Measurements from ENCODE around the gene DAD1. TPM values are rescaled to one million over a fixed set of nuclear protein-coding genes. Genes with fewer than 3 reads are reported as not detected.

DAD1 gene
- total RNA-seq, 1 experiment from 2014 or later = 155 TPM

- Histone ChIP-seq H3K4me2 (no peak overlapping the region), H4K20me1 (ENCODE audit: insufficient read depth) (no peaks in the 10 kb centered on the region), H3K9me2 (ENCODE audit: insufficient read depth) (no peaks in the 10 kb centered on the region), H3K9me3 (ENCODE audit: insufficient read depth, low read depth) (no peaks in the 10 kb centered on the region), H3K27me3 (ENCODE audit: insufficient read depth, low read depth) (no peaks in the 10 kb centered on the region), H3K4me1 (replicated peaks; ENCODE audit: insufficient read depth) (no peaks in the 10 kb centered on the region), H3K36me3 (ENCODE audit: low read depth) (no peaks in the 10 kb centered on the region), H3K79me2 (ENCODE audit: low read depth) (no peaks in the 10 kb centered on the region), H3K27ac (no peak overlapping the region), H2AFZ (no peak overlapping the region), H3F3A (ENCODE audit: insufficient read depth, low read depth) (no peaks in the 10 kb centered on the region), H3K4me3 (no peak overlapping the region)
- no peak for DNase-seq
- ChIA-PET CTCF (no interaction called here), POLR2A (ENCODE audit: unreplicated experiment) (no interaction called here)
- TF ChIP-seq EZH2 (IDR thresholded peaks at IDR 0.05; ENCODE audit: low read depth) = no peak
- TF ChIP-seq CTCF (conservative IDR thresholded peaks at IDR 0.05) = no peak
- no TSS peak for BruUV-seq (replicated peaks)
- intact Hi-C loops (cut with micrococcal nuclease; ENCODE audit: unreplicated experiment) = no loop called here
Measured at GRCh38 chr14:22515929-22516328, 73.1 kb downstream of the DAD1 start.

Other genes with a start within 250 kb of the DAD1 start
- 62.1 and 83.2 TPM in 2 replicates for gene ABHD4, start 9.1 kb upstream of the DAD1 start, total RNA-seq (2021)
- 0.11 TPM in 1 of 2 replicates, not detected in the other for gene OR6J1, start 55.1 kb upstream of the DAD1 start, total RNA-seq (2021)
- 65.2 and 70.9 TPM in 2 replicates for gene OXA1L, start 177.5 kb upstream of the DAD1 start, total RNA-seq (2021)
- 4.7 and 5.9 TPM in 2 replicates for gene SLC7A7, start 226.2 kb upstream of the DAD1 start, total RNA-seq (2021)
- 76.7 and 84.8 TPM in 2 replicates for gene MRPL52, start 240.7 kb upstream of the DAD1 start, total RNA-seq (2021)
- 22.4 and 34.8 TPM in 2 replicates for gene MMP14, start 247.4 kb upstream of the DAD1 start, total RNA-seq (2021)